ENCODE results near the gene ZSWIM6.

DNA sequence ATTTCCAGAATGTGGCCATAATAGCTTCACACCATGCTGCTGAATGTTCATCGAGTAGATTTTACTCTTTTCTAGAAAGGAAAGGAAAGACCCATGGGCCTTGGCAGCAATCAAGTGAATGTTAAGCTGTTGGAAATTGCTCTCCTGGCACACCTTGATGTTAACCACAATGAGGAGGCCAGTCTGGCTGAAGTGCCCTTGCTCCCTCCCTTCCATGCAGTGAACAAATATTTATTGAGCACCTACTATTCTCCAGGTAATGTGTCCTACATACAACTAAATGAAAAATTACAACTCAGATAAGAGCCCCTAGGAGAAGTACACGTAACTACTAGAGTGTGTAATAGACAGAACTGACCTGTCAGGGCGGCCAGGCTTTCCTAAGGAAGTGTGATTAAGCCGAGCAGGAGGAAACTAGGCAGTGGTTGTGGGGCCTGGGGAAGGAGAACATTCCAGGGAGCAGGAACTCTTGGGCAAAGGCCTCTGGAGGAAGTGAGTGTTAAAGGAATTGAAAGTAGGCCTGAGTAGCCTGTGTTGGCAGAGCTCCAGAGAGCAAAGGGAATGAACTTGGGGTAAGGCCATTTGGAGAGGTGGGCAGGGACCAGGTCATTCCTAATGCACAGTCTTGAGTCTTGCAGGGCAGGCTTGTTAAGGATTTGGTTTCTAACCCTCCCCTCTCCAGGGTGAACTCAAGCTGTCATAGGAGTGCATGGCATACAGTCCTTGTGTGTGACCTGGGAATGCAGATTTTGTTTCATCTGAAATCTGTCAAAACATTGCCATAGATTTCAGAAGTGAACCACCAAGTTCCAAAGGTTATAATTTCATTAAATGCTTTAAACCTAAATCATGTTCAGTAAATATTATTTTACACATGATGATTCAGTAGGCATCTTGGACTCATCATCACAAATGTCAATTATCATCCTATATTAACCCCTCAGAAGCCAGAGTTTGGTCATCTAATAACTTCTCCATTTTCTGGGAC lies 9.0 kb upstream of the ZSWIM6 start:
- no peak for TF ChIP-seq ETS1 (IDR thresholded peaks at IDR 0.05)
- no peak for TF ChIP-seq CTCF (conservative IDR thresholded peaks at IDR 0.05; ENCODE audit: low read depth in 2 of 2)
- TF ChIP-seq, protein P1, sequence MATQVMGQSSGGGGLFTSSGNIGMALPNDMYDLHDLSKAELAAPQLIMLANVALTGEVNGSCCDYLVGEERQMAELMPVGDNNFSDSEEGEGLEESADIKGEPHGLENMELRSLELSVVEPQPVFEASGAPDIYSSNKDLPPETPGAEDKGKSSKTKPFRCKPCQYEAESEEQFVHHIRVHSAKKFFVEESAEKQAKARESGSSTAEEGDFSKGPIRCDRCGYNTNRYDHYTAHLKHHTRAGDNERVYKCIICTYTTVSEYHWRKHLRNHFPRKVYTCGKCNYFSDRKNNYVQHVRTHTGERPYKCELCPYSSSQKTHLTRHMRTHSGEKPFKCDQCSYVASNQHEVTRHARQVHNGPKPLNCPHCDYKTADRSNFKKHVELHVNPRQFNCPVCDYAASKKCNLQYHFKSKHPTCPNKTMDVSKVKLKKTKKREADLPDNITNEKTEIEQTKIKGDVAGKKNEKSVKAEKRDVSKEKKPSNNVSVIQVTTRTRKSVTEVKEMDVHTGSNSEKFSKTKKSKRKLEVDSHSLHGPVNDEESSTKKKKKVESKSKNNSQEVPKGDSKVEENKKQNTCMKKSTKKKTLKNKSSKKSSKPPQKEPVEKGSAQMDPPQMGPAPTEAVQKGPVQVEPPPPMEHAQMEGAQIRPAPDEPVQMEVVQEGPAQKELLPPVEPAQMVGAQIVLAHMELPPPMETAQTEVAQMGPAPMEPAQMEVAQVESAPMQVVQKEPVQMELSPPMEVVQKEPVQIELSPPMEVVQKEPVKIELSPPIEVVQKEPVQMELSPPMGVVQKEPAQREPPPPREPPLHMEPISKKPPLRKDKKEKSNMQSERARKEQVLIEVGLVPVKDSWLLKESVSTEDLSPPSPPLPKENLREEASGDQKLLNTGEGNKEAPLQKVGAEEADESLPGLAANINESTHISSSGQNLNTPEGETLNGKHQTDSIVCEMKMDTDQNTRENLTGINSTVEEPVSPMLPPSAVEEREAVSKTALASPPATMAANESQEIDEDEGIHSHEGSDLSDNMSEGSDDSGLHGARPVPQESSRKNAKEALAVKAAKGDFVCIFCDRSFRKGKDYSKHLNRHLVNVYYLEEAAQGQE (IDR thresholded peaks at IDR 0.05; ENCODE audit: unreplicated experiment): no peak
- TF ChIP-seq CREB1 (CRISPR knock-in tag; IDR thresholded peaks at IDR 0.05; ENCODE audit: low read depth): no peak
- no peak for TF ChIP-seq ZNF331 (CRISPR knock-in tag; IDR thresholded peaks at IDR 0.05; ENCODE audit: low read depth)
- no peak for TF ChIP-seq POLR2AphosphoS5 (IDR thresholded peaks at IDR 0.05; ENCODE audit: low read depth)
- no peak for TF ChIP-seq JUNB (IDR thresholded peaks at IDR 0.05; ENCODE audit: unreplicated experiment)
- no peak for TF ChIP-seq EZH2 (IDR thresholded peaks at IDR 0.05; ENCODE audit: low read depth, unreplicated experiment)
- TF ChIP-seq EZH2phosphoT487 (IDR thresholded peaks at IDR 0.05; ENCODE audit: unreplicated experiment): no peak
- no peak for TF ChIP-seq NANOG (IDR thresholded peaks at IDR 0.05; ENCODE audit: borderline replicate concordance)

Data from GM23338 (cell line).